SK-N-SH treated with all-trans-retinoic acid at 6 μM for 48 hours (cell line): ENCODE data around the gene POU2F1.

Experiments used
- ATAC-seq: fragments of 200-7000 bp; cut with Tn5 transposase; 3 replicates; pipeline ENCODE4 v1.9.1; 2020; ENCODE audit warnings: mild to moderate bottlenecking, moderate library complexity
- ARNTL ChIP-seq: fragments of 450-650 bp; formaldehyde crosslinking; IDR thresholded peaks from 2 replicates; pipeline ENCODE4 v1.5.0; 2020; ENCODE audit warnings: low read depth, mild to moderate bottlenecking, moderate library complexity, borderline replicate concordance
- BACH2 ChIP-seq: fragments of 250-450 bp; sonication (Bioruptor Pico); IDR thresholded peaks from 2 replicates; pipeline ENCODE4 v1.9.0; 2021; ENCODE audit warnings: mild to moderate bottlenecking, borderline replicate concordance
- ESRRG ChIP-seq: fragments of 250-450 bp; sonication (Bioruptor Pico); IDR thresholded peaks from 2 replicates; pipeline ENCODE4 v1.6.1; 2021; ENCODE audit warnings: mild to moderate bottlenecking
- ISL1 ChIP-seq: fragments of 250-450 bp; sonication (Bioruptor Pico); IDR thresholded peaks from 2 replicates; pipeline ENCODE4 v2.1.2; 2022; ENCODE audit warnings: mild to moderate bottlenecking, moderate library complexity
- OSR1 ChIP-seq: fragments of 250-450 bp; sonication (Bioruptor Pico); IDR thresholded peaks from 2 replicates; pipeline ENCODE4 v1.8.0; 2022; ENCODE audit warnings: moderate library complexity, mild to moderate bottlenecking, inconsistent platforms
- RARB ChIP-seq: fragments of 250-450 bp; sonication (Bioruptor Pico); IDR thresholded peaks from 2 replicates; pipeline ENCODE4 v1.8.0; 2021; ENCODE audit warnings: mild to moderate bottlenecking, moderate library complexity
- SNAI2 ChIP-seq: fragments of 250-450 bp; sonication (Bioruptor Pico); IDR thresholded peaks from 2 replicates; pipeline ENCODE4 v1.5.0; 2020; ENCODE audit warnings: mild to moderate bottlenecking, moderate library complexity
- ZC3H10 ChIP-seq: fragments of 250-450 bp; sonication (Bioruptor Pico); IDR thresholded peaks from 2 replicates; pipeline ENCODE4 v1.5.1; 2021; ENCODE audit warnings: mild to moderate bottlenecking, moderate library complexity
- ZFP3 ChIP-seq: fragments of 250-450 bp; sonication (Bioruptor Pico); IDR thresholded peaks from 2 replicates; pipeline ENCODE4 v1.5.0; 2020; ENCODE audit warnings: mild to moderate bottlenecking, moderate library complexity
- ZNF70 ChIP-seq: fragments of 450-650 bp; formaldehyde crosslinking; IDR thresholded peaks from 2 replicates; pipeline ENCODE4 v1.5.0; 2020; ENCODE audit warnings: mild to moderate bottlenecking, moderate library complexity
- ZNF8 ChIP-seq: fragments of 450-650 bp; formaldehyde crosslinking; IDR thresholded peaks from 2 replicates; pipeline ENCODE4 v1.5.0; 2020; ENCODE audit warnings: mild to moderate bottlenecking, moderate library complexity
- TF ChIP-seq, protein P1 (sequence below): fragments of 250-450 bp; sonication (Bioruptor Pico); IDR thresholded peaks from 2 replicates; pipeline ENCODE4 v1.5.0; 2020; ENCODE audit warnings: mild to moderate bottlenecking, moderate library complexity
- TF ChIP-seq, protein P2 (sequence below): fragments of 250-450 bp; sonication (Bioruptor Pico); IDR thresholded peaks from 2 replicates; pipeline ENCODE4 v1.5.1; 2020; ENCODE audit warnings: low read depth, mild to moderate bottlenecking, moderate library complexity
- TF ChIP-seq, protein P3 (sequence below): fragments of 250-450 bp; sonication (Bioruptor Pico); IDR thresholded peaks from 2 replicates; pipeline ENCODE4 v1.8.0; 2021; ENCODE audit warnings: low read depth, mild to moderate bottlenecking, moderate library complexity, borderline replicate concordance
- TF ChIP-seq, protein P4 (sequence below): fragments of 250-450 bp; sonication (Bioruptor Pico); IDR thresholded peaks from 2 replicates; pipeline ENCODE4 v1.5.1; 2021; ENCODE audit warnings: mild to moderate bottlenecking, moderate library complexity
- TF ChIP-seq, protein P5 (sequence below): fragments of 250-450 bp; sonication (Bioruptor Pico); IDR thresholded peaks from 2 replicates; pipeline ENCODE4 v1.8.0; 2020; ENCODE audit warnings: mild to moderate bottlenecking, moderate library complexity, borderline replicate concordance

POU2F1 gene

DNA sequence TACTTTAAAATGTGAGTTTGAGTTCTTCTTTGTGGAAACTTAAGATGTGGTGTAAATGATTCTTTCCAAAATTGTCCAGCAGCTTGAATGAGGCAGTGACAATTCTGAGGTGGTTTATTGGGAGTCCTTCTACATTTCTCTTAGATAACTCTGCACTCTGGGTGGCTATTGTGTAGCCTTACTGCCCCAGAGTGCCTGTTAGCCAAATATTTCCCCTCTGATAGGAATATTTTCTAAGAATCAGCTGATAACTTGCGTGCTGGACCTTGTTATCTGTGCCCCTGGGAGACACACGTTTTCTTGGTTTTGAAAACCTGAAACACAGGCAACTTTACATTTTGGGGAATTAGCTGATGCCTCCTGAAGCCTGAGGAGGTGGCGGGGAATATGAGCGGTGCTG lies 206.0 kb downstream of the POU2F1 start (continued):
- TF ChIP-seq, protein P1, sequence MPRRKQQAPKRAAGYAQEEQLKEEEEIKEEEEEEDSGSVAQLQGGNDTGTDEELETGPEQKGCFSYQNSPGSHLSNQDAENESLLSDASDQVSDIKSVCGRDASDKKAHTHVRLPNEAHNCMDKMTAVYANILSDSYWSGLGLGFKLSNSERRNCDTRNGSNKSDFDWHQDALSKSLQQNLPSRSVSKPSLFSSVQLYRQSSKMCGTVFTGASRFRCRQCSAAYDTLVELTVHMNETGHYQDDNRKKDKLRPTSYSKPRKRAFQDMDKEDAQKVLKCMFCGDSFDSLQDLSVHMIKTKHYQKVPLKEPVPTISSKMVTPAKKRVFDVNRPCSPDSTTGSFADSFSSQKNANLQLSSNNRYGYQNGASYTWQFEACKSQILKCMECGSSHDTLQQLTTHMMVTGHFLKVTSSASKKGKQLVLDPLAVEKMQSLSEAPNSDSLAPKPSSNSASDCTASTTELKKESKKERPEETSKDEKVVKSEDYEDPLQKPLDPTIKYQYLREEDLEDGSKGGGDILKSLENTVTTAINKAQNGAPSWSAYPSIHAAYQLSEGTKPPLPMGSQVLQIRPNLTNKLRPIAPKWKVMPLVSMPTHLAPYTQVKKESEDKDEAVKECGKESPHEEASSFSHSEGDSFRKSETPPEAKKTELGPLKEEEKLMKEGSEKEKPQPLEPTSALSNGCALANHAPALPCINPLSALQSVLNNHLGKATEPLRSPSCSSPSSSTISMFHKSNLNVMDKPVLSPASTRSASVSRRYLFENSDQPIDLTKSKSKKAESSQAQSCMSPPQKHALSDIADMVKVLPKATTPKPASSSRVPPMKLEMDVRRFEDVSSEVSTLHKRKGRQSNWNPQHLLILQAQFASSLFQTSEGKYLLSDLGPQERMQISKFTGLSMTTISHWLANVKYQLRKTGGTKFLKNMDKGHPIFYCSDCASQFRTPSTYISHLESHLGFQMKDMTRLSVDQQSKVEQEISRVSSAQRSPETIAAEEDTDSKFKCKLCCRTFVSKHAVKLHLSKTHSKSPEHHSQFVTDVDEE (CRISPR knock-in tag) = no peak
- TF ChIP-seq OSR1 (no peak), ZFP3 (CRISPR knock-in tag) (no peak), RARB (CRISPR knock-in tag) (no peak), ISL1 (CRISPR knock-in tag) (no peak), ZNF8 (no peak)
- TF ChIP-seq, all 23 proteins: peak for 0

DNA sequence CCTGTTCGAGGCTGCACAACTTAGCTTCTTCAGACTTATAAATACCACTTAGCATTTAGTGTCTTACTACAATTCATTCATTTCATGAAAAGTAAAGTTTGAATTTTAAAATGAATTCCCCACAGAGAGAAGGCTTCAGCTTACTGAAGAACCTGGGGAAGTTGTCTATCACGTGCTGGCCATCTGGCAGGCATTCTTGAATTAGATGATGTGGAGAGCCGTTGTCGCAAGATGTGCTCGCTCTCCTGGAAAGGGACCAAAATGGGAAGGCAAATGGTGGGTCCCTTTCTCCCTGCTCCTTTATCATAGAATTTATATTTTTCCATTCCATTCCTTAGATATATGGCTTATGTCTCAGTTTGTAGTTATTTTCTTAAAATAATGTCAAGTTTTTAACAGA lies 207.2 kb downstream of the POU2F1 start:
- TF ChIP-seq BACH2 (no peak), ZFP3 (CRISPR knock-in tag) (no peak), ZC3H10 (no peak), RARB (CRISPR knock-in tag) (no peak)
- TF ChIP-seq, protein P2, sequence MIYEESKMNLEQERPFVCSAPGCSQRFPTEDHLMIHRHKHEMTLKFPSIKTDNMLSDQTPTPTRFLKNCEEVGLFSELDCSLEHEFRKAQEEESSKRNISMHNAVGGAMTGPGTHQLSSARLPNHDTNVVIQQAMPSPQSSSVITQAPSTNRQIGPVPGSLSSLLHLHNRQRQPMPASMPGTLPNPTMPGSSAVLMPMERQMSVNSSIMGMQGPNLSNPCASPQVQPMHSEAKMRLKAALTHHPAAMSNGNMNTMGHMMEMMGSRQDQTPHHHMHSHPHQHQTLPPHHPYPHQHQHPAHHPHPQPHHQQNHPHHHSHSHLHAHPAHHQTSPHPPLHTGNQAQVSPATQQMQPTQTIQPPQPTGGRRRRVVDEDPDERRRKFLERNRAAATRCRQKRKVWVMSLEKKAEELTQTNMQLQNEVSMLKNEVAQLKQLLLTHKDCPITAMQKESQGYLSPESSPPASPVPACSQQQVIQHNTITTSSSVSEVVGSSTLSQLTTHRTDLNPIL (CRISPR knock-in tag) = no peak
- TF ChIP-seq, protein P1 (CRISPR knock-in tag) = no peak
- TF ChIP-seq, protein P3, sequence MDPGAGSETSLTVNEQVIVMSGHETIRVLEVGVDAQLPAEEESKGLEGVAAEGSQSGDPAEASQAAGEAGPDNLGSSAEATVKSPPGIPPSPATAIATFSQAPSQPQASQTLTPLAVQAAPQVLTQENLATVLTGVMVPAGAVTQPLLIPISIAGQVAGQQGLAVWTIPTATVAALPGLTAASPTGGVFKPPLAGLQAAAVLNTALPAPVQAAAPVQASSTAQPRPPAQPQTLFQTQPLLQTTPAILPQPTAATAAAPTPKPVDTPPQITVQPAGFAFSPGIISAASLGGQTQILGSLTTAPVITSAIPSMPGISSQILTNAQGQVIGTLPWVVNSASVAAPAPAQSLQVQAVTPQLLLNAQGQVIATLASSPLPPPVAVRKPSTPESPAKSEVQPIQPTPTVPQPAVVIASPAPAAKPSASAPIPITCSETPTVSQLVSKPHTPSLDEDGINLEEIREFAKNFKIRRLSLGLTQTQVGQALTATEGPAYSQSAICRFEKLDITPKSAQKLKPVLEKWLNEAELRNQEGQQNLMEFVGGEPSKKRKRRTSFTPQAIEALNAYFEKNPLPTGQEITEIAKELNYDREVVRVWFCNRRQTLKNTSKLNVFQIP (CRISPR knock-in tag) = no peak
- TF ChIP-seq, protein P4, sequence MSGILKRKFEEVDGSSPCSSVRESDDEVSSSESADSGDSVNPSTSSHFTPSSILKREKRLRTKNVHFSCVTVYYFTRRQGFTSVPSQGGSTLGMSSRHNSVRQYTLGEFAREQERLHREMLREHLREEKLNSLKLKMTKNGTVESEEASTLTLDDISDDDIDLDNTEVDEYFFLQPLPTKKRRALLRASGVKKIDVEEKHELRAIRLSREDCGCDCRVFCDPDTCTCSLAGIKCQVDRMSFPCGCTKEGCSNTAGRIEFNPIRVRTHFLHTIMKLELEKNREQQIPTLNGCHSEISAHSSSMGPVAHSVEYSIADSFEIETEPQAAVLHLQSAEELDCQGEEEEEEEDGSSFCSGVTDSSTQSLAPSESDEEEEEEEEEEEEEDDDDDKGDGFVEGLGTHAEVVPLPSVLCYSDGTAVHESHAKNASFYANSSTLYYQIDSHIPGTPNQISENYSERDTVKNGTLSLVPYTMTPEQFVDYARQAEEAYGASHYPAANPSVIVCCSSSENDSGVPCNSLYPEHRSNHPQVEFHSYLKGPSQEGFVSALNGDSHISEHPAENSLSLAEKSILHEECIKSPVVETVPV (CRISPR knock-in tag) = no peak
- ATAC-seq = no peak

DNA sequence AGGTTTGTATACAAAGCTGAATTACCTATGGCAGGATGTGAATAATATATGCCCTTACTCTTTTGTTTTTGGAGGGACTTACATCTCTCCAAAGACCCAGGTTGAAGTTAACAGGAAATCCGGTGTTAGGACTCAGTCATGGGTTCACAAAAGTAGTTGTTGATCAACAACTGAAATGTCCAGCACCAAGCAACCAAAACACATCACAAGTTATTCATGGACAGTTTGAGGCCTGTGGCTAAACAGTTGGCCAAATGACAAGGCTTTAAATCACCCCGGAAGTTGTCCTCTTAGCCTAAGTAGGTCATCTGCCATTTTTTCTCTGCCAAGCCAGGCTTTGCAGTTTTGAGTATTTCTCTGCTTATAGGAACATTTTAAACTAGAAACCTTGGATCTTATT lies 207.7 kb downstream of the POU2F1 start:
- TF ChIP-seq ZFP3 (CRISPR knock-in tag) = no peak
- TF ChIP-seq ZNF70 = no peak
- TF ChIP-seq ESRRG (CRISPR knock-in tag) = no peak
- TF ChIP-seq ISL1 (CRISPR knock-in tag) = no peak
- no peak for TF ChIP-seq ARNTL (CRISPR knock-in tag)
- TF ChIP-seq, protein P5, sequence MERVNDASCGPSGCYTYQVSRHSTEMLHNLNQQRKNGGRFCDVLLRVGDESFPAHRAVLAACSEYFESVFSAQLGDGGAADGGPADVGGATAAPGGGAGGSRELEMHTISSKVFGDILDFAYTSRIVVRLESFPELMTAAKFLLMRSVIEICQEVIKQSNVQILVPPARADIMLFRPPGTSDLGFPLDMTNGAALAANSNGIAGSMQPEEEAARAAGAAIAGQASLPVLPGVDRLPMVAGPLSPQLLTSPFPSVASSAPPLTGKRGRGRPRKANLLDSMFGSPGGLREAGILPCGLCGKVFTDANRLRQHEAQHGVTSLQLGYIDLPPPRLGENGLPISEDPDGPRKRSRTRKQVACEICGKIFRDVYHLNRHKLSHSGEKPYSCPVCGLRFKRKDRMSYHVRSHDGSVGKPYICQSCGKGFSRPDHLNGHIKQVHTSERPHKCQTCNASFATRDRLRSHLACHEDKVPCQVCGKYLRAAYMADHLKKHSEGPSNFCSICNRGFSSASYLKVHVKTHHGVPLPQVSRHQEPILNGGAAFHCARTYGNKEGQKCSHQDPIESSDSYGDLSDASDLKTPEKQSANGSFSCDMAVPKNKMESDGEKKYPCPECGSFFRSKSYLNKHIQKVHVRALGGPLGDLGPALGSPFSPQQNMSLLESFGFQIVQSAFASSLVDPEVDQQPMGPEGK (CRISPR knock-in tag) = no peak
- no peak for TF ChIP-seq BACH2
- no peak for TF ChIP-seq ZC3H10
- TF ChIP-seq OSR1 = no peak
- no peak for TF ChIP-seq ZNF8

DNA sequence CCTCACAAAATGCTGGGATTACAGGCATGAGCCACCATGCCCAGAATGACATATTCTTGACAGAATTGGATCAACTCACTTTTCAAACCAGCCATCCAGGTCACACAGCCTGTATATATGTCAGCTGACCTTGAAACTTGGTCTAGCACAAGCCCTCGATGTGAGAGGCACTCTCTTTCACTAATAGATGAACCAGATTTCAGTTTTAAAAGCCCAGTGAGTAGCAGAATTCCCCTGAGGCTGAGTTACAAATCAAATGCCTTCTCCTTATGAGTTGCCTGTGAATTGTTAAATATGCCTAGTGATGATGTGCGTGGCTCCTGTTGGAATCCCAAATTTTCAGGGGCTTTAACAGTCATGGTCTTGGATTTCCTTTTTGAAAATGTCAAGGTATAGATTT lies 208.9 kb downstream of the POU2F1 start:
- ATAC-seq = no peak
- TF ChIP-seq, protein P2 (CRISPR knock-in tag) = no peak
- TF ChIP-seq ZFP3 (CRISPR knock-in tag) (no peak), ZNF8 (no peak), ARNTL (CRISPR knock-in tag) (no peak), ZNF70 (no peak), OSR1 (no peak), SNAI2 (CRISPR knock-in tag) (no peak)

More for the DNA sequence above, 207.7 kb downstream of the POU2F1 start:
- no peak for ATAC-seq
